Measurements from ENCODE around the gene ZNF184.
"Not testable (repeated sequence)": the region's sequence is repeated elsewhere in the genome, so short reads cannot be mapped to it uniquely, and the experiment has no call there.

ZNF184 gene

DNA sequence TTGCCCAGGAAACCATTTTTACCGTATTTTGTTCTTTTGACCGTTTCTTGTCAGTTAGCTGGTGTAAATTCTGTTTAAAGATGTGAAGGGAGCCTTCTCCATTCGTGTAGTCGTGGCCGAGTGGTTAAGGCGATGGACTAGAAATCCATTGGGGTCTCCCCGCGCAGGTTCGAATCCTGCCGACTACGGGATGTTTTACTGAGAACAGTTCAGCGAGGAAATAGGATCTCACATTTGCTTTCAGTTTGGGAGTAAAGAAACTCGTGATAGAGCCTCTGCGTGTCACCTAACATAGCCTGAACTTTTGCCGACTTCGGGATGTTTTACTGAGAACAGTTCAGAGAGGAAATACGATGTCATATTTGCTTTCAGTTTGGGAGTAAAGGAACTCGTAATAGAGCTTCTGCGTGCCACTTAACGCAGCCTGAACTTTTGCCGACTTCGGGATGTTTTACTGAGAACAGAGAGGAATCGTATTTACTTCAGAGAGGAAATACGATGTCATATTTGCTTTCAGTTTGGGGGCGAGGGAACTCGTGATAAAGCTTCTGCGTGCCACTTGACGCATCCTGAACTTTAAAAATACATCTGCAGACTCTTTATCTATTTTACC is 5.9 kb upstream of the ZNF184 start:
- DNase-seq, result peak; percentile 77 to 92 (median 80)

DNA sequence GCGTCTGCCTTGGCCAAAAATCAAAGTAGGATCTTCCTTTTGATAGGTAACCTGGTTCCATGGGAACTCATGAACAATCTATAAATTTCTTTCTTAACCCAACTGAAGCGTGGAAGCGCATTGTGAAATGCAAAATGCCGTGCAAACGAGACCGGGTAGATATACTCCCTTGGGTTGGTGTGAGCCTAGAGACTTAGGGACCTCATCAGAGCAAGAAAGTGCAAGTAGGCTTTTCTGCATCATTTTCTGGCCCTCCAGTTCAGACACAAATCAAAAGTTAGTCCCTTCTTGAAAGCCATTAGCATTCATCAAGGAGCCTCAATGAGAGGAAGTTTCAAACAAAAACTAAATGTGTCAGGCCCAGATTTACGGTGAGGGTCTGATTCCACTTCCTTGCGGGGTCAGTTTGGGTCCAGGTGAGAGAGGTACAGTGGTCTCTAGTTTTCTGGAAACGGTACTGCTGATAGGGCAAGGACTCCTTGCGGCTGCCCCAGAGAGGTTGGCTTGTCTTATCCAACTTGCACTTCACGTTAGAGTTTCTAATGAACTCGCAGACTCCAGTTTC is 5.3 kb upstream of the ZNF184 start:
- no peak for DNase-seq

DNA sequence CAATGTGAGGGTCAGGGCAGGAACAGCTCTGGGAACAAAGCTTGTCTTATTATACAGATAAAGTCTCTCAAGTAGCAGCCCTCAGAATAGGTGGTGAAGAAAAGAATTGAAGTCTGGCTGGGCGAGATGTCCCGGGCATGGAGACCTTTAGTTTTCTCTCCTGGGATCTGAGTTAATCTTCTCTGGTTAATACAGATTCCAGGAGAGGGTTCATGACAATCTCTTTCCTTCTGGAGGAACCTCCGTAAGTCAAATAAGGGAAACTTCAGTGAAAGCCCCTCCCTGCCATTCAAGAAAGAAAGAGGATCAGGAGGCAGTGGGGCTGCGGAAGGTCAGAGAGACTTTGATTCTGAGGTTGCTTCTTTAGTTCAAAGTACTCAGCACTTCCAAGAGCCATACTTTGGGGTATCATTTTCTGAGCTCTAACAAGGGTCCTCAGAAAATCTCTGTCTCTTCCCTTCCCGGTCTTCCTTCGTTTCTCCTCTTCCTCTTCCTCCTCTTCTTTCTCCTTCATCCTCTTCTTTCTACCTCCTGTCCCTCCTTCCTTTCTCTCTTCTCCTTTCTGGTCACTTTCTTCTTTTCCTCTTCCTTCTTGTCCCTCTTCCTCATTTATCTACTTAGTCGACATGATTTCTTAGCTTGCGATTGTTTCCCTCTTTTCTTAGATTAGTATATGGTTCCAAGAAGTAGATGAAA is 4.6 kb upstream of the ZNF184 start:
- no peak for DNase-seq

DNA sequence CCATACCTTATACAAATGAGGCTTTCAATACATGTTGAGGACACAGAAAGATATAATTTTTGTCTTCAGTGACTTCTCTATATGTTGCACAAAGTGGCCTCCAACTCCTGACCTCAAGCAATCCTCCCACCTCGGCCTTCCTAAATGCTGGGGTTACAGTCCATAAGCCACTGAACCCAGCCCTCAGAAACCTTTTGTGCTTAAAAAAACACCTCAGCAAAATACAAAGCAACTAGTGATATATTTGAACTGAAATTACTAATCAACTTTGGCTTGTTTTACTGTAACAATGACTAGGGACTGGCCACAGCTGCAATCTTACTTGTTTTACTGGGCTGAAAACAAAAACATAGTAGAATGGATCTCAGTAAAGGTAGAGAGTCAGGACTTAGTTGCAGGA is 3.2 kb upstream of the ZNF184 start:
- DNase-seq, result no peak

DNA sequence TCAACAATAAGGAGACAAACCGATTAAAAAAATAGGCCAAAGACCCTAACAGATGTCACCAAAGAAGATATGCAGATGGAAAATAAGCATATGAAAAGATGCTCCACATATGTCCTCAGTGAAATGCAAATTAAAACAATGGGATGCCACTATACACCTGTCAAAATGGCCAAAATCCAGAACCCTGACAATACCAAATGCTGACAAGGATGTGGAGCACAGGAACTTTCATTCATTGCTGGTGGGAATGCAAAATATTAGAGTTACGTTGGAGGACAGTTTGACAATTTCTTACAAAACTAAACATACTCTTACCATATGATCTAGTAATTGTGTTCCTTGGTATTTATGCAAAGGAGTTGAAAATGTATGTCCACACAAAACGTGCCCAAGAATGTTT is 1.8 kb upstream of the ZNF184 start:
- no peak for DNase-seq

DNA sequence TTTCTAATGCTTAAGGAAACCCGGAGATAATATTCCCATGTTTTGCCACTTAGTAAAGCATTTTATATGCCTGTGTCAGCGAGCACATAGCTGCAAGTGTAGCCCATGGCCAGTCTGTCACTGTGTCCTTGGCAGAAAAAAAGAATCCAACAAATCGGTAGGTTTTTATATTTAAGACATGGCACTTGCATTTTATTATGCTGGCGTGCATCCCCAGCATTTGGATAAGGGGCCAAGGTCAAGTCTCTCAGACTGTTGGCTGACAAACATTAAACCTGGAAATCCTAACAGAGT is 1.2 kb upstream of the ZNF184 start:
- no peak for DNase-seq

DNA sequence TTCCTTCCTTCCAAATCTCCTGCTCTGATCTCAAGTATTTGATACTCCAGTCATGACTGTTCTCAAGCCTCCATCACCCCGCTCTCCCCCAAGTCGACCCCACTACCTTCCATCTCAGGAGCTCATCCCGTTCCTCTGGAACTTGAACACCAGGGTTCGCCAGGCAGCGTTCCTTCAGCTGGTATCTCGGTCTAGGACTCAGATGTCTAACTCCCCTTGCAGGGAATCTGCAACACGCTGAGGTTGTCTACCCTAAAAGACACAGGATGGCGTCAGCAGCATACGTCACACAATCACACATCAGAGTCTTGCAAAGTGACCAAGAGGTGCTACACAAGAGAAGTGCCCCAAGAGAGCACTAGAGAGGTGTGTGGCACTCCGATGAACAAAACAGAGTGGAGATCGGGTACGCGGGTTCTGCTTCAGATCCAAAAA is 706 bp downstream of the ZNF184 start:
- DNase-seq, result peak; percentile 68 to 94 (median 89)

DNA sequence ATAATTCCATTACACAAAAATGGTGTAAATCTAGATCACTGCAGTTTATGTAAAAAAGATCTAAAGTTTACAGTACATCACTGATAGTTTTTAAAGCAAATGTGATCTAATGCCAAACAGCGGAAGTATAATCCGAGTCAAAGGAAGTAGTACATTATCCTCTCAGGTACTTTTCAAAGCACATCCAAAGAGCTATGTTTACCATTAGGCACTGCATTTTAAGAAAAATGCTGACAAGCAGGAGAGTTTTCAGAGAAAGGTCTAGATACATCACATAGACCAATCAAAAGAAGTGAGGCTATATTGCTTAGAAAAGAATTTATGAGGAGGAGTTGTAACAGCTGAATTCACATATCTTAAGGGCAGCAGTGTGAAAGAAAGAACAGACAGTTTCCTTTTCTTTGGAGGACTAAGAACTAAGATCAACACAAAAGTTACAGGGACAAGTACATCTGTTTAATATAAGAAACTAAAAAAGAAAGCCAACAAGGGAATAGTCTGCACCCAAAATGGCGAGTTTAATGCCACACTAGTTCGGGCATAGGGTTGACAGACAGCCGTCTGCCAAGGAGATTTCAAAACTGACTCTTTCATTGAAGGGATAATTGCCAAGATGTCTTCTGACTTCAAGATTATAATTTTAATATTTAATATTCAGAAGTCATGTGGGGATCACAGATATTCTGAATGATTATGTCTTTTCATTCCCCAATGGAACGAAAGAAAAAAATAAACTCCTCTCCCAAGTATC is 1.4 kb downstream of the ZNF184 start:
- DNase-seq, result peak in 1 of 3 experiments; percentile 41

DNA sequence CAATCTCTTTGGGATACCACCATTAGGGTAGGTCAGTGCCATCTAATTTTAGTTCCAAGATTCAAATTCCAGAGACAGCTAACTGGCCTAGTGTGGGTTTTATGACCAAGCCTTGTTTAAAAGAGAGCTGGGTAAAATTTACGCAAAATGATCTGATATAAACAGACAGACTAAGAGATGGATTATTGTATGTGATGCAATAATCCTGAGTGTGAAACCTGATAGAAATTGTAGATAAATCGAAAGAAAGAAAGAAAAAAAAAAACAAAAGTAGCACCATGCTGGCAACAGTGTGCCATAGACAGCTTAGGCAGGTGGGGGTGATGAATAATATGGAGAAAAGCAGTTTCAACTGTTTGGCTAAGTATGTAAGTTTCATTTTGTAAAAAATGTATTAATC is 2.9 kb downstream of the ZNF184 start:
- no peak for DNase-seq

DNA sequence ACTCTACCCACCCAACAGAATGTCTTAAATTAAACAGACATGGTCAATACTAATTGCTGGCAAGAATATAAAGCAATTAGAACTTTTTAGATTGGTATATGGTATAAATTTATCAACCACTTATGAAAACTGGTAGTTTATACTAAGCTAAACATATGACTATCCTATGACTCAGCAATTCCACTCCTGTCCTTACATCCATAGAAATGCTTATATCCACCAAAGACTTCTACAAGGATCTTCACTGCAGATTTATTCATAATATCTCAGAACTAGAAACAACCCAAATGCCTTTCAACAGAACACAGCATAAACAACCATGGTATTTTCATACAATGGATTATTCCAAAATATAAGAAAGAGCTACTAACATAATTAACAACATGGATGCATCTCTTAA is 4.6 kb downstream of the ZNF184 start:
- no peak for DNase-seq

DNA sequence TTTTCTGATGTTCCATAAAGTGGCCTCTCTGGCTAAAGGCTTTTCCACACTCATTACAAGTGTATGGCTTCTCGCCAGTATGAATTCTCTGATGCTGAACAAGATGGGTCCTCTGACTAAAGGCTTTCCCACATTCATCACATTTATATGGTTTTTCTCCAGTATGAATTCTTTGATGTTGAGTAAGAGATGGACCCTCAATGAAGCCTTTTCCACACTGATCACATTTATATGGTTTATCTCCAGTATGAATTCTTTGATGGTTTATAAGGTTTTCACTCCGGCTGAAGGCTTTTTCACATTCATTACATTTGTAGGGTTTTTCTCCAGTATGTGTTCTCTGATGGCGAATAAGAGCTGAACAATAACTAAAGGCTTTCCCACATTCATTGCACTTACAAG is 20.4 kb downstream of the ZNF184 start:
- peak in 1 of 3 experiments; percentile 3 for DNase-seq

DNA sequence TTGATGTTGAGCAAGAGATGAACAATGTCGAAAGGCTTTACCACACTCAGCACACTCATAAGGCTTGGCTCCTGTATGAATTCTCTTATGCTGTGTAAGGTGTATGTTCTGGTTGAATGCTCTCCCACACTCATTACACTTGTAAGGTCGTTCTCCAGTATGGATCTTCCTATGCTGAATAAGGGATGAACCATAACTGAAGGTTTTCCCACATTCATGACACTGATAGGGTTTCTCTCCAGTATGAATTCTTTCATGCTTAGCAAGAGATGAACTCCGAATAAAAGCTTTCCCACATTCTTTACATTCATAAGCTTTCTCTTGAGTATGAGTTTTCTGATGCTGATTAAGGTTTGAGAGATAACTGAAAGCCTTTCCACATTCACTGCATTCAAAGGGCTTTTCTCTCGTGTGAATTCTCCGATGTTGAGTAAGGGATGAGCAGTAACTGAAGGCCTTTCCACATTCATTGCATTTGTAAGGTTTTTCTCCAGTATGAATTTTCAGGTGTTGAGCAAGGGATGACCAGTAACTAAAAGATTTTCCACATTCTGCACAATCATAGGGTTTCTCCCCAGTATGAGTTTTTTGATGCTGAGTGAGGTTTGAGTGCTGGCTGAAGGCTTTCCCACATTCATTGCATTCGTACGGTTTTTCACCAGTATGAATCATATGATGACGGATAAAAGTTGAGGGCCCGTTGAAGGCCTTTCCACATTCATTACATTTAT is 21.1 kb downstream of the ZNF184 start:
- DNase-seq, result no peak

DNA sequence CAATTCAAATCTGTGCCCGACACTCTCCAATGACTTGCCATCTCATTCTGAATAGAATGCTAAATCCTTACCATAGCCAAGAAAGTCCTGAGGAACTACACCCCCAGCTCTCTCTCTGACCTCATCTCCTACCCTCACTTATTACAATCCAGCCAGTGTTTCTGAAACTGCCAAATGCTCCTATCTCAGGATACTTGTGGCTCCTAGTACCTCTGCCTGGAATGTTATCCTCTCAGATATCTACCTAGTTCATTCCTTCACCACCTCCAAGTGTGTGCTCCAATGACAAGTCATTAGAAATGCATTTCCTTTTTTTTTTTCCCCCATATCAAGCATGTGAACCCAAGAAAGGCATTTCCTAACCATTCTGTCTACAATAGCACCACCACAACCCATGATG is 24.4 kb downstream of the ZNF184 start:
- no peak for DNase-seq

DNA sequence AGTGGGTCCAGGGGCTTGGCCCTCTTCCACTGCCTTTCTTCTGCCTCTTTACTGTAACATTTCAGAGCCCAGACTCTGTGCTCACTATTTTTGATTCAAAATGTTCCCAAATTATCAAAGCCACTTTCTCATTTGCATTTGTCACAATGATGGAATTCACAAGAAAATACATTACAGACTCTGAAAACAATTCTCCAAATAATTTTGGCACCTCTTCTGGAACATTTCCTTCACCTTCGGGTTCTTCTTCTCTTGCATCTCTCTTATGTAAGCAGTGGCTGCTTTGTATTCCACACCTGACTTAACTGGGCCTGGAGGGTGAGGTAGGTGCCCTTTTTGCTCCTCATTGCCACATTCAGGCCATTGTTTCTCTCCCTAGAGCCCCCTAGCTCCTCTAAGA is 30.0 kb downstream of the ZNF184 start:
- DNase-seq, result no peak

DNA sequence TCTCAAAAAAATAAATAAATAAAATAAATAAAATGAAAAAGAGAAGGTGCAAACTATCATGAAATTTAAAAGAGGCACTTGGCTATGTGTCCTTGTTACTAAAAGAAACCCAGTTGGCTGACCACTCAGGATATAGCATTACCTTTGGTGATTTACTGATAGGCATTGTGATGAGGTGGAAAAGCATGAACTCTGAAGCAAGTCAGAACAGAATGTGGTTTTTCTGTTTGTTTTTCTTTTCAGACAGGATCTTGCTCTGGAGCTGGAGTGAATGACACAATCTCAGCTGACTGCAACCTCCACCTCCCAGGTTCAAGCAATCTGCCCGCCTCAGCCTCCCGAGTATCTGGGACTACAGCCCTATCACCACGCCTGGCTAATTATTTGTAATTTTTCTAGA is 31.9 kb downstream of the ZNF184 start:
- no peak for DNase-seq

DNA sequence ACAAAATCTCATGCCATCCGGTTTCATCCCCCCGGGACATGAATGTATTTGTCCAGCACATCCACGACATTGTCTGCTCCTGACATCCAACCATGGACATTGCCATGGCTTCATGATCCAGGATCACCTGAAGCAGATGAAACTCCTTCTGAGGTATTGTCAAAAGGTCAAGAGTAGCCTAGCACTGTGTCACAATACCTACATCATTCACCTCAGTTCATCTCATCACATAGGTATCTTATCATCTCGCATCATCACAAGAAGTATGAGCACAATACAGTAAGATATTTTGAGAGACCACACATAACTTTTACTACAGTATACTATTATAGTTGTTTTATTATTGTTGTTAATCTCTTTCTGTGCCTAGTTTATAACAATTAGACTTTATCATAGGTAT is 33.5 kb downstream of the ZNF184 start:
- DNase-seq, result no peak

DNA sequence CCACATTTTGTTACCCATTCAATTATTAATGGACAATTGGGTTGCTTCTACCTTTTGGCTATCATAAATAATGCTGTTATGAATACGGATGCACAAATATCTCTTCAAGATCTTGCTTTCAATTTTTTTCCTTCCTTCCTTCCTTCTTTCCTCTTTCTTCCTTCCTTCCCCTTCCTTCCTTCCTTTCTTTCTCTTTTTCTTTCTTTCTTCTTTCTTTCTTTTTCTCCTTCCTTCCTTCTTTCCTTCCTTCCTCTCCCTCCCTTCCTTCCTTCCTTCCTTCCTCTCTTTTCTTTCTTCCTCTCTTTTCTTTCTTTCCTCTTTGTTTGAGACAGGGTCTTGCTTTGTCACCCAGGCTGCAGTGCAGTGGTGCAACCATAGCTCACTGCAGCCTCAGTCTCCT is 39.2 kb downstream of the ZNF184 start:
- DNase-seq, result no peak

DNA sequence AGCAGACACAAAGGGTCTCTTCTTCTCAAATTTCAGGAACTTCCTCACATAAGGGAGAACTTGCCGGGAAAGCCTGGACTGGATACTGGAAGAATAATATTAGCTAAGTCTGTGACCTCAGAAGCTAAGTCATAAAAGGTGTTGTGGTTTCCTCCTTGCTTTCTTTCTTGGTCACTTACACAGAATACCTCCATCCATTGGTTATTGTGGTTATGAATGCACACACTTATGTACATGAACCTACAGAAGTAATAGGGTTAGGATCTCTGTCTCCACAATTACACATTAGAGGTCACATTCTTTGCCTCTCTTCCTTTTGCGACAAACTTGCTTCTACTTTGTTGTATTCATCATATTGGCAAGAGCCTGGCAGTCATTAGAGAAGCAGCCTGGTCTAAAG is 43.9 kb downstream of the ZNF184 start:
- no peak for DNase-seq

DNA sequence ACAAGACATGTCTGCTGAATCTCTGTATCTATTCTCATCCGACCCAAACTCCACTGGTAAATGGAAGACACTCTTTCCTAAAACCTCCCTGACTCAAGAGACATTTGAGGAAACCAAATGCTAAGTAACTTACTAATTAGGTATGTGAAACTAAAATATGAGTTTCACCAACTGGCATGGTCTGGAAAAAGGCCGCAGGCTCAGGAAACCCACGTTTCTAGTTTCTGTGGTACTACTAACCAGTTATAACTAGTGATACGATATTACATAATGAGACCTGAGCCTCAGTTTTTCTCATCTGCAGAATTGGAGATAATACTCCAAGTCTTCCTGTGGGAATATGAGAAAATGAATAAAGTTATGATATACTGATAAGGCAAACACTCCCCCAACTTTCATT is 44.4 kb downstream of the ZNF184 start:
- no peak for DNase-seq

DNA sequence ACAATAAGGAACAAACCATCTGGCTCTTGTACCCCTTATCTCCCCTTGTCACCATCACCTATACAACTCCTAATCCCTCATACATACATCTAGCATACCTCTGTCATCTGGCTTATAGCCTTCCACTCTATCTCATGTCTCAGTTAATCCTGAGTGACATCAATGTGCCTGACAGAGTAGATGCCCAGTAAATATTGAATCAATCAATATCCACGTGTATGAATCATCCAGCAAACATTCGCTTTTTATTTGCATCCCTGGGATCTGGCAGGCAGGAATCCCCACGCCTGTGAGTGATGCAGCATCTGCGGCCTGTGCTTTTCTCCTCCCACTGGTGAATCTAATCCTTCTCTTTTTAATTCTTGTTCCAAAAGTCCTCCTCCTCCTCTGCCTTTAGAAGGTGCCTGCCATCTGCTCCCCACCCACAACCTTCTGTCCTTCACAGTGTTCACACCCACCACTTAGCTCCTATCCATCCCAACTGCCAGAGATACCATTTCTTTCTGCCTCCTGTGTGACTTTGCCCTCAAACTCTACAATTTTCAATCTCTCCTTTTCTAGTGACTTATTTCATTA is 46.8 kb downstream of the ZNF184 start:
- no peak for DNase-seq

DNA sequence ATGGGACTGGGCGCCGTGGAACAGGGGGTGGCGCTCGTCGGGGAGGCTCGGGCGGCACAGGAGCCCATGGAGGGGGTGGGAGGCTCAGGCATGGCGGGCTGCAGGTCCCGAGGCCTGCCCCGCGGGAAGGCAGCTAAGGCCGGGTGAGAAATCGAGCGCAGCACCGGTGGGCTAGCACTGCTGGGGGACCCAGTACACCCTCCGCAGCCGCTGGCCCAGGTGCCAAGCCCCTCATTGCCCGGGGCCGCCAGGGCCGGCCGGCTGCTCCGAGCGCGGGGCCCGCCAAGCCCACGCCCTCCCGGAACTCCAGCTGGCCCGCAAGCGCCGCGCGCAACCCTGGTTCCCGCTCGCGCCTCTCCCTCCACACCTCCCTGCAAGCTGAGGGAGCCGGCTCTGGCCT is 48.1 kb downstream of the ZNF184 start:
- DNase-seq, result not testable (repeated sequence)

DNA sequence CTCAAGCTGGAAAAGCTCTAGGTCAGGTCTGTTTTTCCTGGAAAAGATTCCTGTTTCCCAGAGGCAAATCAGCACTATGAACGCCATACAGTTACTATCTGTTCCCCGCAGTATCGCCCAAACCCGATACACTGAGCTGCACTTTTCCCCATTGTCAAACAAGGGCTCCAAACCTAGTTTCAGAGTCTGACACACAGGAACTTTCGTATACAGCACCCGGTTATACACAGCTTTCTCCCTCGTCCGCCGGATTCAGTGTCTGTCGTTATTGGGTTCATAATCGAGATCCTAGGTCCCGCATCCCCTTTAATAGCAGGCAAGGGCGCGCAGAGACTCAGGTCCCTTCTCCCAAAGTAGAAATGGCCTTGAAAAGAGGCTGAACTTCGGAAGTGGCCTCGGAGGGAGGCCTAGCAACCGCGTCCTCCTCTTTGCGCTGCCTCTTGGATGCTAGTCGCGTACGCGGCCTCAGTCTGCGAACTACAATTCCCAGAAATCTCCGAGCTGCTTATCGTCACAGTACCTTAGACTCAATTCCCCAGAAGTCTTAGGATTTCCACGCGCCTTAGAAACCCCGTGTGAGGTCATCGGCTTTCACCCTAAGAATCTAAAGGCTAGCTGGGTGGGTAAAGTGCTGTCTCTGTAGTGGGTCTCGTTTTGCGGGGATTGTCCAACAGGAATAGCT is 50.1 kb downstream of the ZNF184 start:
- no peak for DNase-seq

Data from NCI-H1417 (cell line).